Left lung (tissue), 10 donors: ENCODE measurements around the gene ENTREP1. TPM values are rescaled to one million over a fixed set of nuclear protein-coding genes. Genes with fewer than 3 reads are reported as not detected.

Experiments used
- ATAC-seq: fragments of 200-7000 bp; cut with Tn5 transposase; one replicate; pipeline ENCODE4 v1.9.1; 2020; ENCODE audit warnings: moderate library complexity
- DNase-seq, 4 donors: peaks; one replicate each; pipeline ENCODE4 v3.0.0-alpha.2; 2013 to 2020
- H3K27ac ChIP-seq, 2 donors: fragments of 200-600 bp; sonication (generic) in 1 of 2; one replicate each; pipeline versions ENCODE4 v1.5.0 to v1.8.0; 2020 to 2021
- H3K27me3 ChIP-seq, 2 donors: fragments of 200-600 bp; sonication (generic) in 1 of 2; one replicate each; pipeline versions ENCODE4 v1.5.0 to v1.8.0; 2020 to 2021
- H3K36me3 ChIP-seq, 2 donors: fragments of 200-600 bp; sonication (generic) in 1 of 2; one replicate each; pipeline versions ENCODE4 v1.5.0 to v1.8.0; 2020 to 2021
- H3K4me1 ChIP-seq, 2 donors: fragments of 200-600 bp; one replicate each; pipeline ENCODE4 v1.8.0; 2021
- H3K4me3 ChIP-seq, 2 donors: fragments of 200-600 bp; sonication (generic) in 1 of 2; one replicate each; pipeline versions ENCODE4 v1.5.0 to v1.8.0; 2020 to 2021; ENCODE audit warnings: mild to moderate bottlenecking in 1 of 2
- H3K9me3 ChIP-seq, 2 donors: fragments of 200-600 bp; sonication (generic) in 1 of 2; one replicate each; pipeline versions ENCODE4 v1.5.0 to v1.8.0; 2020 to 2021
- intact Hi-C, 2 donors: fragments of 100-400 bp; cut with DNase I; formaldehyde crosslinking; loops; one replicate each; pipeline versions ENCODE4 v1.11.2 to v1.14.2; 2022
- polyA plus RNA-seq, 6 donors: library from polyadenylated mRNA; unstranded; fragments of 120-200 nt; gene quantifications; one replicate each; pipeline ENCODE4 v1.2.1, GENCODE V29; 2013; ENCODE audit not compliant: insufficient read length in 6 of 6
- total RNA-seq, 2 donors: library from RNA; stranded (reverse); fragmentation: NEBNext Ultra II Directional; extraction: Animal tissue kit (Norgen Biotek cat#: 25700); gene quantifications; one replicate each; pipeline ENCODE4 v1.2.1, GENCODE V29; 2021
- TF ChIP-seq, protein P1 (sequence below), 2 donors: fragments of 200-600 bp; sonication (generic) in 1 of 2; IDR thresholded peaks; one replicate each; pipeline versions ENCODE4 v1.5.0 to v1.8.0; 2021; ENCODE audit warnings: antibody characterized with exemption in 2 of 2
- donor health status: DM: no; HTN: yes; CAD: no.
- donor health status: DM: no; HTN: no; CAD: no.

Gene ENTREP1
- total and polyA plus RNA-seq, 8 donors: 16.8 to 49.7 (median 40.9) TPM

DNA sequence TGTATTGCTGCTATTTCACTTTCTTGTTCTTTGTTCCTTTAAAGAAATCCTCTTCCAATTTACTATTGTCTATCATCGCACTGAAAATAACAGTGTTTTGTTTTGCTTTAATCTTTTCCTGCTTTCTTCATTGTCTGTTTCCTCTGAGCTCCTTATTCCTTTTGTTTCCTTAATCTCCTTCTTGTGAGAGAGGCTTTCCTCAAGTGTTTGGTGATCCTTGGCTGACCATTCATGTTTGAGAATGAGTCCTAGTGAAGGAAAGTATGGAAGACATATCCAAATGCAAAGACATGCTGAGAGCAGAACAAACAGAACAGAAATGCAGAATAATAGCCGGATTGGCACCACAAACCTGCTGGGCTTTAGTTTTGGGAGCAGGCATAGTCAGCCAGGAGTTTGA, 42.0 kb upstream of the ENTREP1 start:
- no peaks in the 10 kb centered on the region for H3K9me3 ChIP-seq
- no peak overlapping the region for H3K27ac ChIP-seq
- H3K4me1 ChIP-seq: no peaks in the 10 kb centered on the region
- intact Hi-C loops: no loop called here
- DNase-seq (no peak), ATAC-seq (peak; percentile 39)
- TF ChIP-seq, protein P1, sequence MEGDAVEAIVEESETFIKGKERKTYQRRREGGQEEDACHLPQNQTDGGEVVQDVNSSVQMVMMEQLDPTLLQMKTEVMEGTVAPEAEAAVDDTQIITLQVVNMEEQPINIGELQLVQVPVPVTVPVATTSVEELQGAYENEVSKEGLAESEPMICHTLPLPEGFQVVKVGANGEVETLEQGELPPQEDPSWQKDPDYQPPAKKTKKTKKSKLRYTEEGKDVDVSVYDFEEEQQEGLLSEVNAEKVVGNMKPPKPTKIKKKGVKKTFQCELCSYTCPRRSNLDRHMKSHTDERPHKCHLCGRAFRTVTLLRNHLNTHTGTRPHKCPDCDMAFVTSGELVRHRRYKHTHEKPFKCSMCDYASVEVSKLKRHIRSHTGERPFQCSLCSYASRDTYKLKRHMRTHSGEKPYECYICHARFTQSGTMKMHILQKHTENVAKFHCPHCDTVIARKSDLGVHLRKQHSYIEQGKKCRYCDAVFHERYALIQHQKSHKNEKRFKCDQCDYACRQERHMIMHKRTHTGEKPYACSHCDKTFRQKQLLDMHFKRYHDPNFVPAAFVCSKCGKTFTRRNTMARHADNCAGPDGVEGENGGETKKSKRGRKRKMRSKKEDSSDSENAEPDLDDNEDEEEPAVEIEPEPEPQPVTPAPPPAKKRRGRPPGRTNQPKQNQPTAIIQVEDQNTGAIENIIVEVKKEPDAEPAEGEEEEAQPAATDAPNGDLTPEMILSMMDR (IDR thresholded peaks at IDR 0.05): no peak
- H3K27me3 ChIP-seq: no peaks in the 10 kb centered on the region
- H3K36me3 ChIP-seq: no peaks in the 10 kb centered on the region
- no peak overlapping the region for H3K4me3 ChIP-seq

DNA sequence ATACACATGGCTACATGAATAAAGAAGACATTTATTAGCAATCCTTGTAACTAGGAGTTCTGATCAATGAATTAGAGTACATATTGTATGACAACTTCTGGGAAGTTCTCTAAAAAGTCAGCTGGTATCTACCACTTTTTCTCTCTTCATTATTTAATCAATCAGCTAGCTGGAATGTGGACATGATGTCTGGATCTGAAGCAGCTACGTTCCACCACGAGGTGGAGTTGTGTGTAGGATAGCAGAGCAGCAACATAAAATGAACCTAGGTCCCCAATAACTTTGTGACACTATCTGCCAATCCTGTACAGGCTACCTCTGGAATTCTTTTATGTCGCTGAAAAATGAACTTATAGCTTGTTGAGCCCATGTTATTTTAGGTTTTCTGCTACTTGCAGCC, 32.9 kb upstream of the ENTREP1 start:
- DNase-seq (no peak), ATAC-seq (no peak)
- Histone ChIP-seq H3K27ac (no peak overlapping the region), H3K4me1 (no peaks in the 10 kb centered on the region), H3K4me3 (no peak overlapping the region), H3K36me3 (no peaks in the 10 kb centered on the region), H3K27me3 (no peaks in the 10 kb centered on the region), H3K9me3 (no peaks in the 10 kb centered on the region)
- intact Hi-C loops: no loop called here
- TF ChIP-seq, protein P1 (IDR thresholded peaks at IDR 0.05): no peak

- H3K27ac ChIP-seq: no peak overlapping the region
- TF ChIP-seq, protein P1 (IDR thresholded peaks at IDR 0.05): no peak
- ATAC-seq: no peak
- H3K9me3 ChIP-seq: no peaks in the 10 kb centered on the region
- DNase-seq: no peak
- H3K4me1 ChIP-seq: no peaks in the 10 kb centered on the region
- no peak overlapping the region for H3K4me3 ChIP-seq
- intact Hi-C loops: no loop called here
- no peaks in the 10 kb centered on the region for H3K27me3 ChIP-seq
- no peaks in the 10 kb centered on the region for H3K36me3 ChIP-seq
Measured at GRCh38 chr9:69293156-69293555, 31.9 kb upstream of the ENTREP1 start.

GRCh38 chr9:69295872-69296552, 29.0 kb upstream of the ENTREP1 start:
- H3K4me3 ChIP-seq: no peak overlapping the region
- peak in 1 of 4 donors; percentile 51 for DNase-seq
- intact Hi-C loops: no loop called here
- no peak overlapping the region for H3K27ac ChIP-seq
- H3K36me3 ChIP-seq: no peaks in the 10 kb centered on the region
- TF ChIP-seq, protein P1 (IDR thresholded peaks at IDR 0.05): no peak
- no peaks in the 10 kb centered on the region for H3K27me3 ChIP-seq
- H3K4me1 ChIP-seq: no peaks in the 10 kb centered on the region
- H3K9me3 ChIP-seq: no peaks in the 10 kb centered on the region
- ATAC-seq: no peak

GRCh38 chr9:69297300-69297980, 27.6 kb upstream of the ENTREP1 start:
- no peaks in the 10 kb centered on the region for H3K36me3 ChIP-seq
- no peak for DNase-seq
- H3K27ac ChIP-seq: no peak overlapping the region
- H3K27me3 ChIP-seq: no peaks in the 10 kb centered on the region
- no peak overlapping the region for H3K4me3 ChIP-seq
- TF ChIP-seq, protein P1 (IDR thresholded peaks at IDR 0.05): no peak
- H3K9me3 ChIP-seq: no peaks in the 10 kb centered on the region
- intact Hi-C loops: no loop called here
- no peaks in the 10 kb centered on the region for H3K4me1 ChIP-seq
- no peak for ATAC-seq
